ENCODE measurements around the gene UBAC2.

DNA sequence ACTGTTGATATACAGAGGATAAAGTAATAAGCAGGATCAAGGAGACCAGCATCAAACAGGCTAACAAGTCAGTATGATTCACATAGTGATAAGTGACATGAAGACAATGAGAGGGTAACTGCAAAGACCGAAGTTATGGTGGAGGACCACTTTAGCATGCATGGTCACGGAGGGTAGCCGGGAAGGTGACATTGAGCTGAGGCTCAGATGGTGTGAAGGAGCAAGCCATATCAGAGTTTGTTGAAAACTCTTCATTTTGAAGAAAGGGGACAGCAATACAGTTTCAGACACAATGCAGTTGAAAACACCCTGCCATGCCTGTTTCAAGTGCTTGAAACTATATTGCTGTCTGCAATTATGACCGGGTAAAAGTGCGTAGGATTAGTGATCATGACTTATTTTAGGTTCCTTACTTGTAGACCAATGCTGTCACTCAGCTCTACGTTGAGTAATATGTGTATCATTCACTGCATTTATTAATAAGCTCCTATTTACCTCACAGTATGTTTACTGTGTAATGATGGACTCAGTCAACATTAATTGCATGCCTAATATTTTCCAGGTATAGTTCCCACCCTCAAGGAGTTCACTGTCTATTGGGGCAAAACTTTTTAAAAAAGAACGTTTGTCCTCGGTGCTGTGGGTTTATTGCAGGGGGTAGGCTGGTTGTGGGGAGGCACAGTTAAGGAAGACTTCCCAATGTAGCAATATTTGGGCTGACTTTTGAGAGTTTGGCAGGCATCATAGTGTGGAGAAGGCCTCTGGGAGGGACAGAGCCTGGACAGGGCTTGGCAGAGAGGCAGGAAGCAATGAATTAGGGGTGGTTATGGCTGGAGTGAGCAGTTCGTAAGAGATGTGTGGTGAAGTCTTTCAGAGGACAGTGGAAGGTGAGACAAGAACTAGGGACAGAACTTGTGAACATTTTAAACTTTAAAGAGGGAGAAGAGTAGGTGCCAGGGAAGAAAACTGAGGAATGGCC lies 3.2 kb downstream of the UBAC2 start:
- TF ChIP-seq POLR2A (IDR thresholded peaks at IDR 0.05) (no peak), EP300 (IDR thresholded peaks at IDR 0.05) (no peak)
- TF ChIP-seq, protein P1, sequence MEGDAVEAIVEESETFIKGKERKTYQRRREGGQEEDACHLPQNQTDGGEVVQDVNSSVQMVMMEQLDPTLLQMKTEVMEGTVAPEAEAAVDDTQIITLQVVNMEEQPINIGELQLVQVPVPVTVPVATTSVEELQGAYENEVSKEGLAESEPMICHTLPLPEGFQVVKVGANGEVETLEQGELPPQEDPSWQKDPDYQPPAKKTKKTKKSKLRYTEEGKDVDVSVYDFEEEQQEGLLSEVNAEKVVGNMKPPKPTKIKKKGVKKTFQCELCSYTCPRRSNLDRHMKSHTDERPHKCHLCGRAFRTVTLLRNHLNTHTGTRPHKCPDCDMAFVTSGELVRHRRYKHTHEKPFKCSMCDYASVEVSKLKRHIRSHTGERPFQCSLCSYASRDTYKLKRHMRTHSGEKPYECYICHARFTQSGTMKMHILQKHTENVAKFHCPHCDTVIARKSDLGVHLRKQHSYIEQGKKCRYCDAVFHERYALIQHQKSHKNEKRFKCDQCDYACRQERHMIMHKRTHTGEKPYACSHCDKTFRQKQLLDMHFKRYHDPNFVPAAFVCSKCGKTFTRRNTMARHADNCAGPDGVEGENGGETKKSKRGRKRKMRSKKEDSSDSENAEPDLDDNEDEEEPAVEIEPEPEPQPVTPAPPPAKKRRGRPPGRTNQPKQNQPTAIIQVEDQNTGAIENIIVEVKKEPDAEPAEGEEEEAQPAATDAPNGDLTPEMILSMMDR (IDR thresholded peaks at IDR 0.05): no peak
